ENCODE results near the gene CNTNAP5.

CNTNAP5 gene

DNA sequence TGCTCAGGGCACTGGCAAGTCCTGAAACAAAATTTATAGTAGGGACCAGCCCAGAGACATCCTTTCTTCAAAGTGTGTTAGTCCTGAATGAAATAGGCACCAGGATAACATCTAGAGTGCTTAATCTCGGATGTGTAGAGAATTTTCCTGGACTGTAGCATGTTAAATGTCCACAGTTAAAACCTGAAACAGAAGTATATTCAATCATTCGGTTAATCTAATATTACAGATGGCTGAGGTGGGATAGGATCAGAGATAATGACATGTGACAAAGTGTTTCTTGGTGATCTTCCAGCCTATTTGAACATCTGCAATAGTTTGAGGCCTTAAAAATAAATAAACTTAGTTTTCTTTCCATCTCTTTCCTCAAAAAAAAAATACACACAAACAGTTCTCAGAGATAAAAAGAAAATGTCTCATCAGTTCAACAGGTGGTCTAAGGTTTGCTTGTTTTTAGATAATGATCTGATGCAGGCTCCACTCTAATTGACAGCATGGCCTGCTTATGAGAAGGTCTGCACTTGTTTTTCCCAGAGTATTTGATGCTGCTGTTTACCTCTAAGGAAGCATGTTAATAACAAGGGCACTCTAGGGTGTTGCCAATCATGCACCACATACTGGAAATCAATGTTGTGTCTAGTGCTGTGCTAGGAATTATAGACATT lies 25.9 kb downstream of the CNTNAP5 start:
- TF ChIP-seq, protein P1, sequence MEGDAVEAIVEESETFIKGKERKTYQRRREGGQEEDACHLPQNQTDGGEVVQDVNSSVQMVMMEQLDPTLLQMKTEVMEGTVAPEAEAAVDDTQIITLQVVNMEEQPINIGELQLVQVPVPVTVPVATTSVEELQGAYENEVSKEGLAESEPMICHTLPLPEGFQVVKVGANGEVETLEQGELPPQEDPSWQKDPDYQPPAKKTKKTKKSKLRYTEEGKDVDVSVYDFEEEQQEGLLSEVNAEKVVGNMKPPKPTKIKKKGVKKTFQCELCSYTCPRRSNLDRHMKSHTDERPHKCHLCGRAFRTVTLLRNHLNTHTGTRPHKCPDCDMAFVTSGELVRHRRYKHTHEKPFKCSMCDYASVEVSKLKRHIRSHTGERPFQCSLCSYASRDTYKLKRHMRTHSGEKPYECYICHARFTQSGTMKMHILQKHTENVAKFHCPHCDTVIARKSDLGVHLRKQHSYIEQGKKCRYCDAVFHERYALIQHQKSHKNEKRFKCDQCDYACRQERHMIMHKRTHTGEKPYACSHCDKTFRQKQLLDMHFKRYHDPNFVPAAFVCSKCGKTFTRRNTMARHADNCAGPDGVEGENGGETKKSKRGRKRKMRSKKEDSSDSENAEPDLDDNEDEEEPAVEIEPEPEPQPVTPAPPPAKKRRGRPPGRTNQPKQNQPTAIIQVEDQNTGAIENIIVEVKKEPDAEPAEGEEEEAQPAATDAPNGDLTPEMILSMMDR (conservative IDR thresholded peaks at IDR 0.05; ENCODE audit: low read length), result no peak
- DNase-seq (ENCODE audit: low read depth), result no peak
- no peak overlapping the region for H3K4me3 ChIP-seq (ENCODE audit: low read length)

DNA sequence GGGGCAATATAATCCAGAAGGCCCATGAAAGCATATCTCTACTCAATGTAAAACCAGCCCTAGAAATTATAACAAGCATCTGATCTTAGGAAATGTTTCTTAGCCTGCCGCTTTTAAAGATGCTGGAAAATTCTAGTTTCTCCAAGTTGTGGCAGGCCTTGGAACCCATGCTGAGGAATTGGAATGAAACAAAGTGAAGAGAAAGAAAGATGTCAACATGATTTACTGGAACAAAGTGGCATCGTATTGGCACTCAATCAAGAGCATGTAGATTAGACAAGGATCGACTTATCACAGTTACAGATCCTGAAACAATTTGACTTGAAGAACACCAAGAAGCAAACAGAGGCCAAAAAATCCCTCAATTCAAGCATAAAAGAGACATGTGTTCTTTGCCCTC lies 28.7 kb downstream of the CNTNAP5 start:
- TF ChIP-seq, protein P1 (conservative IDR thresholded peaks at IDR 0.05; ENCODE audit: low read length), result no peak
- DNase-seq (ENCODE audit: low read depth), result no peak

DNA sequence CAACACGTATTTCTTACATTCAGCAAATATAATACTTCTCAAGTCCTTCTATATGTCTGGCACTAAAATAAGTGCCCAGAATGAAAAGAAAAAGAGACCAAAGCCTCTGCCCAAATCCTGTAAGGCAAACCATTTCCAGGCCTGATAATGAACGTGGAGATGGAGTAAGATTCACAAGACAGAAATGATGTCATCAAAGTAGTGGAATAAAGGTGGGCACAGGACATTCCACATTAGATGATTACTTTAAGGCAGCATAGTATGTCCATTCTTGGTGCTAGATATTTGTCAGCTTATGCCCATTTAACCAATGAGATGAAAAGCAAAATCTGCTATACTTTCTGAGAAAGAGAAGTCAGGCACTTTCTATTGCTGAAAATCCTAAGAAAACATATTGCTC lies 38.5 kb downstream of the CNTNAP5 start:
- no peak for DNase-seq (ENCODE audit: low read depth)
- H3K4me3 ChIP-seq (ENCODE audit: low read length), result no peak overlapping the region
- TF ChIP-seq, protein P1 (conservative IDR thresholded peaks at IDR 0.05; ENCODE audit: low read length), result no peak

More for the DNA sequence above, 28.7 kb downstream of the CNTNAP5 start:
- H3K4me3 ChIP-seq (ENCODE audit: low read length), result no peak overlapping the region

DNA sequence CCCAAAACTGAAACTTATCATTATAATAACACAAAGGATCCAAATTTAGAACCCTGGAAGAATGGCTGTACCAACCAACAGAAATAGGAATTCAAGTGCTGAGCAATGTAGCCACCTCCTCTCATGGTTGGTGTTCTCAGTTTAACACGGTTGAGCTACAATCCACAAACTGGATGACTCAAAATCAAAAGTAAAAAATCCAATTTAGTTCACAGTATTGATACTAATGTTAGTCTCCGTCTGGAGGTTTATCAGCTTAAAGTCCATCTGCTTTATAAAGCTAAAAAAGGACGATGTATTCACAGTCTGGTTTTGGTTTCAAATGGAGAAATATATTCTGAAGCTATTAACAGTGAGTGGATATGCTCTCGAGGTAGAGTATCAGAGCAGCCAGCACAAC lies 40.5 kb downstream of the CNTNAP5 start:
- DNase-seq (ENCODE audit: low read depth), result no peak
- no peak overlapping the region for H3K4me3 ChIP-seq (ENCODE audit: low read length)
- TF ChIP-seq, protein P1 (conservative IDR thresholded peaks at IDR 0.05; ENCODE audit: low read length), result no peak

DNA sequence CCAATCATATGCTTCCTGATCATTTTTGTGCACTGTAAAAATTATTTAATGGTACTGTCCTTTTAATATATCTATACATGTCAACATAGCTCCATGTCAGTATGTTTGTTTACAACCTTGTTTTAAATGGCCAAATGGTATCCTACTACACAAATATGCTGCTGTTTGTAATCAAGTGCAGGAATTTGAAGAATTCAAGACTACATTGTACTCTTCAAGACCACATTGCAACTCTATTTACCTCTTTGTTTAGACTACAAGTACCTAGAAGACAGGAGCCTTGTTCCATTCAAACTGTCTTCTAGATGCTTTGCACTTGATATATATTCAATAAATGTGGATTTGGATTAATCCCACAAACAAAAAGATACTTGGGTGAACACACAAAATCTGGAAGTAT lies 41.7 kb downstream of the CNTNAP5 start:
- no peak overlapping the region for H3K4me3 ChIP-seq (ENCODE audit: low read length)
- DNase-seq (ENCODE audit: low read depth), result no peak
- TF ChIP-seq, protein P1 (conservative IDR thresholded peaks at IDR 0.05; ENCODE audit: low read length), result no peak

DNA sequence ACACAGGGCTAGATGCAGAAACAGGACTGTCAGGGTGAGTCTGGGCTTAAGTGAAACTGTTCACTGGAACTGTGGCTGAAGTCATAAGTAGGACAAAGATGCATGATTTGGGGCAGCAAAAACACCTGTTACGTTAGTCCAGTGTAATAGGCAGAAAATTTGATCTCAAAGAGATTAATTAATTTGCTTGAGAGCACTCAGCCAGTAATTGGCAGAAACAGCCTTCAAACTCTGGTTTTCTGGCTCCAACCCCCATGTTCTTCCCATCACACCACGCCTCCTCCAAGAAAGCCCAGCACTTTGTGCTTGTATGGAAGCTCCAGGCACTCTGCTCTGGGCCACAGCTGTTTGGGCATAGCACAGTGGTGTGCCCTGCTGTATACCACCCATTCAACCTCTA lies 54.0 kb downstream of the CNTNAP5 start:
- DNase-seq (ENCODE audit: low read depth), result no peak
- TF ChIP-seq, protein P1 (conservative IDR thresholded peaks at IDR 0.05; ENCODE audit: low read length), result no peak
- no peak overlapping the region for H3K4me3 ChIP-seq (ENCODE audit: low read length)

DNA sequence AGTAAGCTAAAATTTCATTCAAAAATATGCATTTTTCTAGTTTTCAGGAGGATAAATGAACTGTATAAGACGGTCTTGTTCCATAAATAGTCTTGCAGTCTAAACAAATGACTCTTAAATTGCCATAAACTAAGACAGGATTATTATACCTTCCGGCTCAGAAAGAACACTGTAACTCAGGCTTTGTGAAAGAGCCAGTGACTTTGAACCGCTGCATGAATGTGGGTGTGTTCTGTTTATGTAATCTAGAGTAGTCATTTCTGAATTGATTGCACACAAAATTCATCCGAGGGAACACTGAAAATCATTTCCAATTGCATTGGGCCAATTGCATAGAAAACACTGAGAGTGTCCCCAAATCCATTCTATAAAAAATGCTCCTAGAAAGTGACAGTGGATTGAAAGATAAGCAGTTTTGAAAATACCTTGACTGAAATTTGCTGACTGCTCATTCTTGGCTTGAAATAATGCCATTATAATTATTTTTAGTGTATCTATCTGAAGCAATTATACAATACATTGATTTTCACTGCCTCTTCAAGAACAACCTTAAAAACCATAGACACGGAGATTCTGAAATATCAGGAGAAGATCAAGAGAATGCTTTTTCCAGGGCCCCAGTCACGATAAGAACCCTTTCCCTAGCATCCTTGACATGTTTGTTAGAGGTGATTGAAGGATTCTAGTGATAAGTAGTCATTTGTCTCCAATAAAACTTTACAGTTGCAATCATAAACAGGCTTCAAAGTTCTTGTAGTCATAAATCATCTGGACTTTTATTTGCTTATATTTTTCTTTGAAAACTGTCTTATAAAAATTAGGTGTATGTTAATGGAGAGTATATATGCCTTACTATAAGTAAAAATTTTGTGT lies 55.4 kb downstream of the CNTNAP5 start:
- TF ChIP-seq, protein P1 (conservative IDR thresholded peaks at IDR 0.05; ENCODE audit: low read length), result no peak
- no peak overlapping the region for H3K4me3 ChIP-seq (ENCODE audit: low read length)
- DNase-seq (ENCODE audit: low read depth), result no peak

Measured in AG10803 (cell line).